ENCODE results near the gene EPB41L5. TPM values are rescaled to one million over a fixed set of nuclear protein-coding genes. Genes with fewer than 3 reads are reported as not detected.

Gene EPB41L5
- total and polyA plus RNA-seq, 10 of the 15 experiments (the other 5 are each of a cell fraction or from before 2014, with no cell fraction given) = 2.1 to 20.4 (median 8.2) TPM

- TF ChIP-seq, protein P1, sequence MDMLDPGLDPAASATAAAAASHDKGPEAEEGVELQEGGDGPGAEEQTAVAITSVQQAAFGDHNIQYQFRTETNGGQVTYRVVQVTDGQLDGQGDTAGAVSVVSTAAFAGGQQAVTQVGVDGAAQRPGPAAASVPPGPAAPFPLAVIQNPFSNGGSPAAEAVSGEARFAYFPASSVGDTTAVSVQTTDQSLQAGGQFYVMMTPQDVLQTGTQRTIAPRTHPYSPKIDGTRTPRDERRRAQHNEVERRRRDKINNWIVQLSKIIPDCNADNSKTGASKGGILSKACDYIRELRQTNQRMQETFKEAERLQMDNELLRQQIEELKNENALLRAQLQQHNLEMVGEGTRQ (IDR thresholded peaks at IDR 0.05; ENCODE audit: borderline replicate concordance, low read depth, low read length) = no peak
- TF ChIP-seq SREBF1 (IDR thresholded peaks at IDR 0.05; ENCODE audit: low read length) (no peak), RAD21 (IDR thresholded peaks at IDR 0.05; ENCODE audit: insufficient read depth, low read depth, low read length) (no peak)
Measured at GRCh38 chr2:120079647-120080046, 66.8 kb downstream of the EPB41L5 start (continued).

DNA sequence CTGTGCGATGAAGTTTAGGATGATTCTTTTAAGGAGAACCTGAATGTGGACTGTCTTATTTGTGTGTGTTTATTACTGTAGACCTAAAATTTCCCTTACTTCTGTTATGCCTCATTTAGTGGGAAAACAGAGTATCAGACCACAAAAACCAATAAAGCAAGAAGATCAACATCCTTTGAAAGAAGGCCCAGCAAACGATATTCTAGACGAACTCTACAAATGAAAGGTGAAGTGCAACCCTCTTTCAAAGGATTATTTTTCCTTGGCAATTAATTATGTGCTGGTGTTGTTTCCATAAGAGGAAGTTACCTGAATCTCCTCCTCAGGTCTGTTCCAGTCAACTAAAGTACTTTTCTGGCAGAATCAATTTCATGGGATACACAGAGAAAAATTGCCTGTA lies 78.6 kb downstream of the EPB41L5 start:
- no peaks in the 10 kb centered on the region for H4K20me1 ChIP-seq (ENCODE audit: control insufficient read depth, insufficient read depth)
- RAD21 ChIA-PET (ENCODE audit: unreplicated experiment) = no interaction called here
- POLR2A ChIA-PET = no interaction called here
- no peaks in the 10 kb centered on the region for H3K9me3 ChIP-seq (replicated peaks; ENCODE audit: control insufficient read depth, insufficient read depth, low read length)
- H3K4me2 ChIP-seq (ENCODE audit: control insufficient read depth, insufficient read depth) = no peak overlapping the region
- in situ Hi-C loops (cut with MboI) = no loop called here
- no peak overlapping the region for H3K27ac ChIP-seq (ENCODE audit: control insufficient read depth, insufficient read depth)
- DNase-seq (ENCODE audit: low read depth, low spot score) = no peak
- WGBS (ENCODE audit: insufficient coverage, insufficient replicate concordance, low lambda C conversion rate, missing lambda C conversion rate) = 84% methylated on average over 3 of the region's 3 CpGs
- TF ChIP-seq CREB1 (IDR thresholded peaks at IDR 0.05; ENCODE audit: low read depth) (no peak), MEF2B (IDR thresholded peaks at IDR 0.05; ENCODE audit: partially characterized antibody, poor library complexity, severe bottlenecking) (no peak), TCF3 (IDR thresholded peaks at IDR 0.05; ENCODE audit: borderline replicate concordance, insufficient read depth, low read depth, low read length) (no peak)
- SMC1A ChIA-PET (ENCODE audit: uncharacterized antibody, unreplicated experiment) = no interaction called here
- intact Hi-C loops (cut with micrococcal nuclease; ENCODE audit: unreplicated experiment) = no loop called here
- H2AFZ ChIP-seq (ENCODE audit: control insufficient read depth, low read depth, low read length) = no peak overlapping the region
- H3K9ac ChIP-seq (ENCODE audit: control insufficient read depth, insufficient read depth, low read length) = no peak overlapping the region
- CTCF ChIA-PET = no interaction called here
- no peaks in the 10 kb centered on the region for H3K79me2 ChIP-seq (ENCODE audit: control insufficient read depth, insufficient read depth, low read length)
- peaks cover 0 to under 1% of the 10 kb centered on the region in 2 experiments; a peak in 1 of 4 replicates for H3K36me3 ChIP-seq (ENCODE audit: control insufficient read depth in 2 of 2, insufficient read depth in 2 of 2, low read length in 1 of 2)
- no peak for FAIRE-seq
- H3K27me3 ChIP-seq (replicated peaks in 1 of 2; ENCODE audit: control insufficient read depth in 2 of 2, insufficient read depth in 2 of 2, low read length in 1 of 2) = no peaks in the 10 kb centered on the region
- ATAC-seq = no peak
- H3K4me1 ChIP-seq (ENCODE audit: control insufficient read depth, insufficient read depth, low read length) = no peaks in the 10 kb centered on the region
- BruUV-seq (replicated peaks) = no TSS peak
- no peak overlapping the region for H3K4me3 ChIP-seq

All from GM12878 (cell line).